Mucosa of descending colon (tissue), 3 donors: ENCODE data around the gene SDK1. TPM values are rescaled to one million over a fixed set of nuclear protein-coding genes. Genes with fewer than 3 reads are reported as not detected.

Experiments used
- ATAC-seq: fragments of 200-7000 bp; cut with Tn5 transposase; one replicate; pipeline ENCODE4 v1.9.1; 2020; ENCODE audit warnings: mild to moderate bottlenecking, moderate library complexity
- DNase-seq, 3 donors: peaks; one replicate each; pipeline ENCODE4 v3.0.0-alpha.2; 2020
- H3K36me3 ChIP-seq: fragments of 200-600 bp; one replicate; pipeline ENCODE4 v1.8.0; 2021; ENCODE audit warnings: low read depth, mild to moderate bottlenecking
- H3K4me1 ChIP-seq: fragments of 200-600 bp; one replicate; pipeline ENCODE4 v1.8.0; 2021; ENCODE audit warnings: low read depth, mild to moderate bottlenecking
- H3K4me3 ChIP-seq: fragments of 200-600 bp; one replicate; pipeline ENCODE4 v1.8.0; 2021; ENCODE audit warnings: mild to moderate bottlenecking
- H3K9me3 ChIP-seq: fragments of 200-600 bp; one replicate; pipeline ENCODE4 v1.8.0; 2021; ENCODE audit warnings: mild to moderate bottlenecking
- CTCF ChIP-seq: fragments of 200-600 bp; IDR thresholded peaks from one replicate; pipeline ENCODE4 v1.8.0; 2022; ENCODE audit warnings: antibody characterized with exemption, mild to moderate bottlenecking
- intact Hi-C, 2 donors: fragments of 100-400 bp; cut with DNase I in 1 of 2; cut with micrococcal nuclease in 1 of 2; formaldehyde crosslinking; loops; one replicate each; pipeline versions ENCODE4 v1.11.0 to v1.11.1; 2022; cut with DNase I, micrococcal nuclease
- total RNA-seq, 3 donors: library from RNA; stranded (reverse); fragmentation: NEBNext Ultra II Directional in 2 of 3; extraction: Animal tissue kit (Norgen Biotek cat#: 25700) in 2 of 3; gene quantifications; one replicate each; pipeline versions ENCODE4 v1.2.1 to v1.2.4, GENCODE V29; 2021 to 2023
- donor health status: DM: no; HTN: no; CAD: no; lungs with moderate emphysema.
- donor health status: DM: no; HTN: no; CAD: no.
- donor health status: DM: no; HTN: yes; CAD: no.

The SDK1 gene
- total RNA-seq, 3 donors from 2014 or later, result 2.7 to 20.2 (median 4.2) TPM

- Histone ChIP-seq H3K9me3 (no peaks in the 10 kb centered on the region), H3K36me3 (no peaks in the 10 kb centered on the region), H3K4me3 (no peak overlapping the region), H3K4me1 (peaks cover 5% of the 10 kb centered on the region)
- no peak for TF ChIP-seq CTCF
- peak in 1 of 3 donors; percentile 40 for DNase-seq
- intact Hi-C loops, result no loop called here
- peak; percentile 94 for ATAC-seq
Measured at GRCh38 chr7:3561932-3562331, 260.9 kb downstream of the SDK1 start.

- Histone ChIP-seq H3K9me3 (no peaks in the 10 kb centered on the region), H3K36me3 (no peaks in the 10 kb centered on the region), H3K4me1 (peaks cover 5% of the 10 kb centered on the region), H3K4me3 (no peak overlapping the region)
- no peak for TF ChIP-seq CTCF
- intact Hi-C loops, result no loop called here
- ATAC-seq, result no peak
- no peak for DNase-seq
Measured at GRCh38 chr7:3564231-3564630, 263.2 kb downstream of the SDK1 start.

- no peak overlapping the region for H3K4me3 ChIP-seq
- intact Hi-C loops, result no loop called here
- H3K4me1 ChIP-seq, result no peaks in the 10 kb centered on the region
- H3K36me3 ChIP-seq, result no peaks in the 10 kb centered on the region
- H3K9me3 ChIP-seq, result no peaks in the 10 kb centered on the region
- ATAC-seq (no peak), DNase-seq (no peak)
- no peak for TF ChIP-seq CTCF
Measured at GRCh38 chr7:3568516-3568915, 267.5 kb downstream of the SDK1 start.

GRCh38 chr7:3569643-3570042, 268.6 kb downstream of the SDK1 start:
- DNase-seq (no peak), ATAC-seq (no peak)
- Histone ChIP-seq H3K4me3 (no peak overlapping the region), H3K36me3 (no peaks in the 10 kb centered on the region), H3K4me1 (no peaks in the 10 kb centered on the region), H3K9me3 (no peaks in the 10 kb centered on the region)
- intact Hi-C loops, result no loop called here
- TF ChIP-seq CTCF, result no peak

- Histone ChIP-seq H3K4me1 (peaks cover 3% of the 10 kb centered on the region), H3K9me3 (peaks cover 6% of the 10 kb centered on the region), H3K4me3 (no peak overlapping the region), H3K36me3 (no peaks in the 10 kb centered on the region)
- intact Hi-C loops, result no loop called here
- DNase-seq (no peak), ATAC-seq (peak; percentile 39)
- TF ChIP-seq CTCF, result no peak
Measured at GRCh38 chr7:3573151-3573550, 272.1 kb downstream of the SDK1 start.

- TF ChIP-seq CTCF, result no peak
Measured at GRCh38 chr7:3574386-3574785, 273.3 kb downstream of the SDK1 start.

More at GRCh38 chr7:3574386-3574785, 273.3 kb downstream of the SDK1 start:
- ATAC-seq (no peak), DNase-seq (no peak)
- H3K4me3 ChIP-seq, result no peak overlapping the region
- intact Hi-C loops, result no loop called here
- H3K4me1 ChIP-seq, result peaks cover 3% of the 10 kb centered on the region
- no peaks in the 10 kb centered on the region for H3K36me3 ChIP-seq
- peaks cover 12% of the 10 kb centered on the region for H3K9me3 ChIP-seq
